ENCODE data around the gene TRIM31. TPM values are rescaled to one million over a fixed set of nuclear protein-coding genes. Genes with fewer than 3 reads are reported as not detected.

The TRIM31 gene
- total RNA-seq, 1 experiment from 2014 or later = 0.13 TPM

DNA sequence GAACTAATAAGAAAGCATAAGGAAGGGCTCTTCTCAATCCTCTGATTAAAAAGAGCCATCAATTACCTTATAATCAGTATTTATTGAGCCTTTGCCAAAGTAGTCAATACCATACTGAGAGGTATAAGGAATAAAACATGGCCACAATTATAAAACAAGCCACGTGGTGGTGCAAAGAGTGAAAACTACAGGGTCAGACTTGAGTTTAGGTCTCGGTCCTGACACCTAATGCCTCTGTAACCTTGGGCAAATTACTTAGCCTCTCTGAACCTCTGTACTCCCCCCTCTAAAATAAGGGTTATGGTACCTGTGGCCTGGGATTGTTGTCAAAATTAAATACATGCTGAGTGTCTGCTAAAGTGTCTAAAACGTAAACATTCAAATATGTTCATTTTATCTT is 36.3 kb upstream of the TRIM31 start (continued):
- no peak for TF ChIP-seq OVOL2 (CRISPR knock-in tag; IDR thresholded peaks at IDR 0.05; ENCODE audit: borderline replicate concordance)
- TF ChIP-seq, protein P1, sequence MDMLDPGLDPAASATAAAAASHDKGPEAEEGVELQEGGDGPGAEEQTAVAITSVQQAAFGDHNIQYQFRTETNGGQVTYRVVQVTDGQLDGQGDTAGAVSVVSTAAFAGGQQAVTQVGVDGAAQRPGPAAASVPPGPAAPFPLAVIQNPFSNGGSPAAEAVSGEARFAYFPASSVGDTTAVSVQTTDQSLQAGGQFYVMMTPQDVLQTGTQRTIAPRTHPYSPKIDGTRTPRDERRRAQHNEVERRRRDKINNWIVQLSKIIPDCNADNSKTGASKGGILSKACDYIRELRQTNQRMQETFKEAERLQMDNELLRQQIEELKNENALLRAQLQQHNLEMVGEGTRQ (CRISPR knock-in tag; IDR thresholded peaks at IDR 0.05) = no peak
- TF ChIP-seq TP53 (CRISPR knock-in tag; IDR thresholded peaks at IDR 0.05) = no peak
- TF ChIP-seq, protein P2, sequence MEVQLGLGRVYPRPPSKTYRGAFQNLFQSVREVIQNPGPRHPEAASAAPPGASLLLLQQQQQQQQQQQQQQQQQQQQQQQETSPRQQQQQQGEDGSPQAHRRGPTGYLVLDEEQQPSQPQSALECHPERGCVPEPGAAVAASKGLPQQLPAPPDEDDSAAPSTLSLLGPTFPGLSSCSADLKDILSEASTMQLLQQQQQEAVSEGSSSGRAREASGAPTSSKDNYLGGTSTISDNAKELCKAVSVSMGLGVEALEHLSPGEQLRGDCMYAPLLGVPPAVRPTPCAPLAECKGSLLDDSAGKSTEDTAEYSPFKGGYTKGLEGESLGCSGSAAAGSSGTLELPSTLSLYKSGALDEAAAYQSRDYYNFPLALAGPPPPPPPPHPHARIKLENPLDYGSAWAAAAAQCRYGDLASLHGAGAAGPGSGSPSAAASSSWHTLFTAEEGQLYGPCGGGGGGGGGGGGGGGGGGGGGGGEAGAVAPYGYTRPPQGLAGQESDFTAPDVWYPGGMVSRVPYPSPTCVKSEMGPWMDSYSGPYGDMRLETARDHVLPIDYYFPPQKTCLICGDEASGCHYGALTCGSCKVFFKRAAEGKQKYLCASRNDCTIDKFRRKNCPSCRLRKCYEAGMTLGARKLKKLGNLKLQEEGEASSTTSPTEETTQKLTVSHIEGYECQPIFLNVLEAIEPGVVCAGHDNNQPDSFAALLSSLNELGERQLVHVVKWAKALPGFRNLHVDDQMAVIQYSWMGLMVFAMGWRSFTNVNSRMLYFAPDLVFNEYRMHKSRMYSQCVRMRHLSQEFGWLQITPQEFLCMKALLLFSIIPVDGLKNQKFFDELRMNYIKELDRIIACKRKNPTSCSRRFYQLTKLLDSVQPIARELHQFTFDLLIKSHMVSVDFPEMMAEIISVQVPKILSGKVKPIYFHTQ (CRISPR knock-in tag; IDR thresholded peaks at IDR 0.05) = no peak
- TF ChIP-seq, protein P3, sequence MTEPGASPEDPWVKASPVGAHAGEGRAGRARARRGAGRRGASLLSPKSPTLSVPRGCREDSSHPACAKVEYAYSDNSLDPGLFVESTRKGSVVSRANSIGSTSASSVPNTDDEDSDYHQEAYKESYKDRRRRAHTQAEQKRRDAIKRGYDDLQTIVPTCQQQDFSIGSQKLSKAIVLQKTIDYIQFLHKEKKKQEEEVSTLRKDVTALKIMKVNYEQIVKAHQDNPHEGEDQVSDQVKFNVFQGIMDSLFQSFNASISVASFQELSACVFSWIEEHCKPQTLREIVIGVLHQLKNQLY (CRISPR knock-in tag; IDR thresholded peaks at IDR 0.05) = no peak

DNA sequence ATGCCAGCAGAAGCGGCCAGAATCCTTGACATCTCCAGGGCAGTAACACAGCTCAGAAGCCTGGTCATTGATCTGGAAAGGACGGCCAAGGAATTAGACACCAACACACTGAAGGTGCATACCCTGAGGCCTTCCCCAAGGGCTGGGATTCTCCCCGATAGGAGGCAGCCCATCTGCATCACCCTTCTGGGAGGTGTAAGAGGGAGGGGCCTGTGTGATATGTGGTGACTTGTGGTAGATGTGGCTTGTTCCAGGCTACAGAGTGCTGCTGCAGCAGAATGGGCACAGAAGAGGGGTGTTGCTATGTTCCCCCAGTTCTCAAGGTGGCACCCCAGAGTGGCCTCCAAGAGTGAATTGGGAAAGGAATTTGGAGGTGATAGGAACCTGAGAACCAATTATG is 34.2 kb upstream of the TRIM31 start:
- ChIA-PET POLR2A (no interaction called here), CTCF (interaction anchor here (2.2 kb wide), 1 partner anchor 16 kb away, joined by 9 read pairs; no protein-coding TSS in a partner anchor)
- Mint-ChIP-seq H3K9me3 (no peaks in the 10 kb centered on the region), H3K36me3 (no peaks in the 10 kb centered on the region), H3K27ac (no peak overlapping the region), H3K4me3 (no peak overlapping the region), H3K4me1 (peaks cover 4% of the 10 kb centered on the region), H3K27me3 (ENCODE audit: low read depth) (peaks cover 10% of the 10 kb centered on the region)
- TF ChIP-seq, protein P4, sequence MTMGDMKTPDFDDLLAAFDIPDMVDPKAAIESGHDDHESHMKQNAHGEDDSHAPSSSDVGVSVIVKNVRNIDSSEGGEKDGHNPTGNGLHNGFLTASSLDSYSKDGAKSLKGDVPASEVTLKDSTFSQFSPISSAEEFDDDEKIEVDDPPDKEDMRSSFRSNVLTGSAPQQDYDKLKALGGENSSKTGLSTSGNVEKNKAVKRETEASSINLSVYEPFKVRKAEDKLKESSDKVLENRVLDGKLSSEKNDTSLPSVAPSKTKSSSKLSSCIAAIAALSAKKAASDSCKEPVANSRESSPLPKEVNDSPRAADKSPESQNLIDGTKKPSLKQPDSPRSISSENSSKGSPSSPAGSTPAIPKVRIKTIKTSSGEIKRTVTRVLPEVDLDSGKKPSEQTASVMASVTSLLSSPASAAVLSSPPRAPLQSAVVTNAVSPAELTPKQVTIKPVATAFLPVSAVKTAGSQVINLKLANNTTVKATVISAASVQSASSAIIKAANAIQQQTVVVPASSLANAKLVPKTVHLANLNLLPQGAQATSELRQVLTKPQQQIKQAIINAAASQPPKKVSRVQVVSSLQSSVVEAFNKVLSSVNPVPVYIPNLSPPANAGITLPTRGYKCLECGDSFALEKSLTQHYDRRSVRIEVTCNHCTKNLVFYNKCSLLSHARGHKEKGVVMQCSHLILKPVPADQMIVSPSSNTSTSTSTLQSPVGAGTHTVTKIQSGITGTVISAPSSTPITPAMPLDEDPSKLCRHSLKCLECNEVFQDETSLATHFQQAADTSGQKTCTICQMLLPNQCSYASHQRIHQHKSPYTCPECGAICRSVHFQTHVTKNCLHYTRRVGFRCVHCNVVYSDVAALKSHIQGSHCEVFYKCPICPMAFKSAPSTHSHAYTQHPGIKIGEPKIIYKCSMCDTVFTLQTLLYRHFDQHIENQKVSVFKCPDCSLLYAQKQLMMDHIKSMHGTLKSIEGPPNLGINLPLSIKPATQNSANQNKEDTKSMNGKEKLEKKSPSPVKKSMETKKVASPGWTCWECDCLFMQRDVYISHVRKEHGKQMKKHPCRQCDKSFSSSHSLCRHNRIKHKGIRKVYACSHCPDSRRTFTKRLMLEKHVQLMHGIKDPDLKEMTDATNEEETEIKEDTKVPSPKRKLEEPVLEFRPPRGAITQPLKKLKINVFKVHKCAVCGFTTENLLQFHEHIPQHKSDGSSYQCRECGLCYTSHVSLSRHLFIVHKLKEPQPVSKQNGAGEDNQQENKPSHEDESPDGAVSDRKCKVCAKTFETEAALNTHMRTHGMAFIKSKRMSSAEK (CRISPR knock-in tag; IDR thresholded peaks at IDR 0.05; ENCODE audit: borderline replicate concordance) = no peak
- TF ChIP-seq ZNF416 (CRISPR knock-in tag; IDR thresholded peaks at IDR 0.05) = no peak
- TF ChIP-seq, protein P5, sequence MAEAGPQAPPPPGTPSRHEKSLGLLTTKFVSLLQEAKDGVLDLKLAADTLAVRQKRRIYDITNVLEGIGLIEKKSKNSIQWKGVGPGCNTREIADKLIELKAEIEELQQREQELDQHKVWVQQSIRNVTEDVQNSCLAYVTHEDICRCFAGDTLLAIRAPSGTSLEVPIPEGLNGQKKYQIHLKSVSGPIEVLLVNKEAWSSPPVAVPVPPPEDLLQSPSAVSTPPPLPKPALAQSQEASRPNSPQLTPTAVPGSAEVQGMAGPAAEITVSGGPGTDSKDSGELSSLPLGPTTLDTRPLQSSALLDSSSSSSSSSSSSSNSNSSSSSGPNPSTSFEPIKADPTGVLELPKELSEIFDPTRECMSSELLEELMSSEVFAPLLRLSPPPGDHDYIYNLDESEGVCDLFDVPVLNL (CRISPR knock-in tag; IDR thresholded peaks at IDR 0.05; ENCODE audit: borderline replicate concordance, low read depth) = no peak
- TF ChIP-seq, protein P6, sequence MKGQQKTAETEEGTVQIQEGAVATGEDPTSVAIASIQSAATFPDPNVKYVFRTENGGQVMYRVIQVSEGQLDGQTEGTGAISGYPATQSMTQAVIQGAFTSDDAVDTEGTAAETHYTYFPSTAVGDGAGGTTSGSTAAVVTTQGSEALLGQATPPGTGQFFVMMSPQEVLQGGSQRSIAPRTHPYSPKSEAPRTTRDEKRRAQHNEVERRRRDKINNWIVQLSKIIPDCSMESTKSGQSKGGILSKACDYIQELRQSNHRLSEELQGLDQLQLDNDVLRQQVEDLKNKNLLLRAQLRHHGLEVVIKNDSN (CRISPR knock-in tag; IDR thresholded peaks at IDR 0.05) = no peak
- TF ChIP-seq EMX1 (CRISPR knock-in tag; IDR thresholded peaks at IDR 0.05) = no peak
- TF ChIP-seq ZNF317 (CRISPR knock-in tag; IDR thresholded peaks at IDR 0.05; ENCODE audit: borderline replicate concordance, low read depth) = no peak
- no peak for TF ChIP-seq NR2C2 (CRISPR knock-in tag; IDR thresholded peaks at IDR 0.05)
- TF ChIP-seq FOXK1 (CRISPR knock-in tag; IDR thresholded peaks at IDR 0.05) = no peak
- no peak for TF ChIP-seq ATF1 (CRISPR knock-in tag; IDR thresholded peaks at IDR 0.05)
- no peak for TF ChIP-seq NFYB (CRISPR knock-in tag; conservative IDR thresholded peaks at IDR 0.05; ENCODE audit: low read depth)
- TF ChIP-seq CREM (CRISPR knock-in tag; IDR thresholded peaks at IDR 0.05) = no peak
- no peak for DNase-seq (ENCODE audit: low spot score)
- peak; percentile 60 for ATAC-seq
